Lung (tissue), 12 donors: ENCODE measurements around the gene CD200. TPM values are rescaled to one million over a fixed set of nuclear protein-coding genes. Genes with fewer than 3 reads are reported as not detected.

Experiments
- ATAC-seq: fragments of 200-7000 bp; cut with Tn5 transposase; one replicate; pipeline ENCODE4 v1.9.1; 2020; ENCODE audit warnings: moderate number of reproducible peaks; ENCODE audit not compliant: insufficient read depth, low FRiP score
- DNase-seq, 3 donors: peaks; one replicate each; pipeline ENCODE4 v3.0.0-alpha.2; 2013 to 2017
- H3K27ac ChIP-seq, 2 donors: one replicate each; pipeline ENCODE4 v1.5.1; 2013; ENCODE audit warnings: mild to moderate bottlenecking in 2 of 2, moderate library complexity in 2 of 2, control low read depth in 1 of 2, inconsistent platforms in 1 of 2, low read depth in 1 of 2, low read length in 1 of 2
- H3K27me3 ChIP-seq, 3 donors: one replicate each; pipeline ENCODE4 v1.5.1; 2013; ENCODE audit warnings: low read length in 2 of 3; ENCODE audit not compliant: control insufficient read depth in 3 of 3, insufficient read depth in 3 of 3
- H3K36me3 ChIP-seq, 4 donors: one replicate each; pipeline ENCODE4 v1.5.1; 2013; ENCODE audit warnings: low read length in 4 of 4, mild to moderate bottlenecking in 1 of 4, moderate library complexity in 1 of 4; ENCODE audit not compliant: control insufficient read depth in 4 of 4, insufficient read depth in 4 of 4
- H3K4me1 ChIP-seq, 5 donors: one replicate each; pipeline ENCODE4 v1.5.1; 2013; ENCODE audit warnings: low read length in 5 of 5, mild to moderate bottlenecking in 2 of 5, moderate library complexity in 1 of 5; ENCODE audit not compliant: control insufficient read depth in 5 of 5, insufficient read depth in 5 of 5
- H3K4me3 ChIP-seq: one replicate; pipeline ENCODE4 v1.5.1; 2013; ENCODE audit warnings: mild to moderate bottlenecking, control low read depth, moderate library complexity
- H3K9ac ChIP-seq, 2 donors: one replicate each; pipeline ENCODE4 v1.5.1; 2013; ENCODE audit warnings: low read length in 2 of 2, control low read depth in 1 of 2; ENCODE audit not compliant: insufficient read depth in 1 of 2
- H3K9me3 ChIP-seq, 4 donors: one replicate each; pipeline ENCODE4 v1.5.1; 2013; ENCODE audit warnings: low read length in 3 of 4, mild to moderate bottlenecking in 1 of 4, moderate library complexity in 1 of 4; ENCODE audit not compliant: control insufficient read depth in 4 of 4, insufficient read depth in 3 of 4
- WGBS, 2 donors: extraction: QIAGEN DNeasy Blood & Tissue Kit; methylation state at CpG; one replicate each; pipeline ENCODE4 v1.1.7; 2013; 5-methylcytosine and 5-hydroxymethylcytosine counted together
- polyA plus RNA-seq, 2 donors: library from polyadenylated mRNA; stranded (reverse); fragments of 200-250 nt; gene quantifications; one replicate each; pipeline ENCODE4 v1.2.1, GENCODE V29; 2013
- total RNA-seq, 2 donors: library from RNA; depleted of rRNA in 1 of 2; stranded (reverse); fragments of >200 nt in 1 of 2; gene quantifications; one replicate each; pipeline ENCODE4 v1.2.1, GENCODE V29; 2014 to 2021
- TF ChIP-seq, protein P1 (sequence below): IDR thresholded peaks from 2 replicates; pipeline ENCODE4 v1.5.1; 2012; ENCODE audit warnings: mild to moderate bottlenecking; ENCODE audit errors: control extremely low read depth, extremely low read depth
- donor health status: control.
- donor health status: control.
- donor health status: Bipolar disorder and iron deficiency.
- donor health status: healthy.
- donor health status: DM: yes; HTN: yes; CAD: no.

Gene CD200
- total and polyA plus RNA-seq, 4 donors = 4.6 to 21.6 (median 6.0) TPM

GRCh38 chr3:112331851-112332250 lies 1.1 kb upstream of the CD200 start:
- no peak overlapping the region for H3K9ac ChIP-seq
- H3K4me3 ChIP-seq = no peak overlapping the region
- 86 to 94% methylated on average over 4 of the region's 4 CpGs for WGBS, 2 donors
- H3K9me3 ChIP-seq = no peaks in the 10 kb centered on the region
- H3K36me3 ChIP-seq = peaks cover 0 to 5% (median 2%) of the 10 kb centered on the region in 4 donors
- H3K27ac ChIP-seq = no peak overlapping the region
- ATAC-seq (no peak), DNase-seq (no peak)
- peaks cover 0 to 13% (median 0%) of the 10 kb centered on the region in 5 donors for H3K4me1 ChIP-seq
- TF ChIP-seq, protein P1, sequence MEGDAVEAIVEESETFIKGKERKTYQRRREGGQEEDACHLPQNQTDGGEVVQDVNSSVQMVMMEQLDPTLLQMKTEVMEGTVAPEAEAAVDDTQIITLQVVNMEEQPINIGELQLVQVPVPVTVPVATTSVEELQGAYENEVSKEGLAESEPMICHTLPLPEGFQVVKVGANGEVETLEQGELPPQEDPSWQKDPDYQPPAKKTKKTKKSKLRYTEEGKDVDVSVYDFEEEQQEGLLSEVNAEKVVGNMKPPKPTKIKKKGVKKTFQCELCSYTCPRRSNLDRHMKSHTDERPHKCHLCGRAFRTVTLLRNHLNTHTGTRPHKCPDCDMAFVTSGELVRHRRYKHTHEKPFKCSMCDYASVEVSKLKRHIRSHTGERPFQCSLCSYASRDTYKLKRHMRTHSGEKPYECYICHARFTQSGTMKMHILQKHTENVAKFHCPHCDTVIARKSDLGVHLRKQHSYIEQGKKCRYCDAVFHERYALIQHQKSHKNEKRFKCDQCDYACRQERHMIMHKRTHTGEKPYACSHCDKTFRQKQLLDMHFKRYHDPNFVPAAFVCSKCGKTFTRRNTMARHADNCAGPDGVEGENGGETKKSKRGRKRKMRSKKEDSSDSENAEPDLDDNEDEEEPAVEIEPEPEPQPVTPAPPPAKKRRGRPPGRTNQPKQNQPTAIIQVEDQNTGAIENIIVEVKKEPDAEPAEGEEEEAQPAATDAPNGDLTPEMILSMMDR = no peak
- no peaks in the 10 kb centered on the region for H3K27me3 ChIP-seq

GRCh38 chr3:112333381-112334317 lies 693 bp downstream of the CD200 start:
- no peak for ATAC-seq

DNA sequence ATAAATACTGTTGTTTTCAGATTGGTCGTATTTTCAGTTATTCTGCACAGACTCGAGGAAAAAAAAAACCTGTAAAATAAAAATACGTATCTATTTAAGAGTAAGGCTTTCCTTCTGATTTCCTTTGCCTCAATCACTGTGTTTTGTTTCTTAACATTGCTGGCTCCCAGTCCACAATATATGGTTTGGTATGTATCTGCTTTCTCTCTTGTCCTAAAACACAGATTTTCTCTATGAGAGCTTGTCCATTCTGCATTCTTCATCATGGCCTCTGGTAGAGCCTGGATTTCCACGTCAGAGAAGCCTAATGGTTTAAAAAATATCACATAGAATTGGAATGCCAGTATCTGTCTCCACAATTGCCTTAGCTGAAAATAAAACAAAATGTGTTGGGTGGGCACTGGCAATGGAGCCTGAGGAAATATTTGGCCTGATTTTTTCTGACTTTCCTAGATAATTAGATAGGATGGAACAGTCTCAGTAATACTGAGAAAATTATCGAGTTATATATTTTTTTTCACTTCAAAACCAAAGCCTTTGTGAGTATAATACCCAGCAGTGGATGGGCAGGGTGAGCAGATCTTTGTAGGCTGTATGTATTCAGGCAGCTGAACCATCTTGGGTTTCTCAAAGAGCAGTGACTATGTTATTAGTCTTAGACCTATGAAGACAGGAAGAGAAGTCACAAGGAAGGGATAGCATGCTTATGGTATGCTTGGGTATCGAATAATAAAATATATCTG lies 1.9 kb downstream of the CD200 start:
- peak overlapping the region; percentile 87 to 99 for H3K9ac ChIP-seq
- peak overlapping the region in 1 of 2 donors; percentile 7 for H3K27ac ChIP-seq
- H3K4me1 ChIP-seq = peaks cover 0 to 13% (median 0%) of the 10 kb centered on the region in 5 donors
- WGBS, 2 donors = 36 to 42% methylated on average over 6 of the region's 6 CpGs
- no peak for ATAC-seq
- peaks cover 0 to 5% (median 2%) of the 10 kb centered on the region in 4 donors for H3K36me3 ChIP-seq
- TF ChIP-seq, protein P1 = no peak
- peak in 2 of 3 donors; percentile 64 to 72 for DNase-seq
- no peaks in the 10 kb centered on the region for H3K27me3 ChIP-seq
- H3K4me3 ChIP-seq = no peak overlapping the region
- no peaks in the 10 kb centered on the region for H3K9me3 ChIP-seq

More at GRCh38 chr3:112333381-112334317, 693 bp downstream of the CD200 start:
- H3K4me1 ChIP-seq = peaks cover 0 to 13% (median 0%) of the 10 kb centered on the region in 5 donors
- H3K27me3 ChIP-seq = no peaks in the 10 kb centered on the region
- H3K9me3 ChIP-seq = no peaks in the 10 kb centered on the region
- H3K4me3 ChIP-seq = peak overlapping the region; percentile 38
- 4 to 8% methylated on average over 23 of the region's 23 CpGs for WGBS, 2 donors
- peak overlapping the region; percentile 87 to 99 for H3K9ac ChIP-seq
- peak overlapping the region; percentile 21 to 62 for H3K27ac ChIP-seq
- TF ChIP-seq, protein P1 = no peak
- DNase-seq = peak; percentile 73 to 94 (median 90)
- peaks cover 0 to 5% (median 2%) of the 10 kb centered on the region in 4 donors for H3K36me3 ChIP-seq
